Astrocyte of the spinal cord (primary cell): ENCODE results near the gene TSSK2.
A peak's percentile ranks its signal among the peaks of the same experiment; 100 is the strongest.

Source experiments
- DNase-seq: peaks from one replicate; pipeline ENCODE4 v3.0.0; 2011; ENCODE audit warnings: low read depth, low spot score
- H3K4me3 ChIP-seq: 2 replicates; pipeline ENCODE4 v1.5.1; 2011; ENCODE audit warnings: low read depth, mild to moderate bottlenecking, low read length, moderate library complexity
- in situ Hi-C: cut with HindIII; loops from 2 replicates; pipeline ENCODE4 v1.10.0; 2017; ENCODE audit warnings: low sequenced_read_pairs
- TF ChIP-seq, protein P1 (sequence below): IDR thresholded peaks from 2 replicates; pipeline ENCODE4 v1.5.1; 2012; ENCODE audit warnings: low read depth, mild to moderate bottlenecking, low read length, inconsistent platforms

TSSK2 gene

DNA sequence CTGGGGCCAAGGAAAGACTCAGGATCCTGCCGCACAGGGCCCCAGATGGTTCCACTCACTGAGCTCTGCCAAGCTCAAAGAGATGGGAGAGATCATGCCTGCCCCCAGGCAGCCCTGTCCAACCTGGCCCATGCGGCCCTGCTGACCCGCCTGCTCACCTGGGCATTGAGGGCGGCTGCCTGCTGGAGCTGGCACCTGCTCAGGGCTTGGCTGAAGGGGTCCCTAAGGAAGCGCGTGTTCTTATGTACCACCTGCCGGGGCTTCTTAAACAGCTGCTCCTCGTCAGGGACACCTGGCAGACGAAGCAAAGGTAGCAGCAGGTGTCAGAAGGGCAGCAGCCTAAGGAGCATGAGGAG is 7.9 kb downstream of the TSSK2 start:
- in situ Hi-C loops: no loop called here
- no peak overlapping the region for H3K4me3 ChIP-seq
- TF ChIP-seq, protein P1, sequence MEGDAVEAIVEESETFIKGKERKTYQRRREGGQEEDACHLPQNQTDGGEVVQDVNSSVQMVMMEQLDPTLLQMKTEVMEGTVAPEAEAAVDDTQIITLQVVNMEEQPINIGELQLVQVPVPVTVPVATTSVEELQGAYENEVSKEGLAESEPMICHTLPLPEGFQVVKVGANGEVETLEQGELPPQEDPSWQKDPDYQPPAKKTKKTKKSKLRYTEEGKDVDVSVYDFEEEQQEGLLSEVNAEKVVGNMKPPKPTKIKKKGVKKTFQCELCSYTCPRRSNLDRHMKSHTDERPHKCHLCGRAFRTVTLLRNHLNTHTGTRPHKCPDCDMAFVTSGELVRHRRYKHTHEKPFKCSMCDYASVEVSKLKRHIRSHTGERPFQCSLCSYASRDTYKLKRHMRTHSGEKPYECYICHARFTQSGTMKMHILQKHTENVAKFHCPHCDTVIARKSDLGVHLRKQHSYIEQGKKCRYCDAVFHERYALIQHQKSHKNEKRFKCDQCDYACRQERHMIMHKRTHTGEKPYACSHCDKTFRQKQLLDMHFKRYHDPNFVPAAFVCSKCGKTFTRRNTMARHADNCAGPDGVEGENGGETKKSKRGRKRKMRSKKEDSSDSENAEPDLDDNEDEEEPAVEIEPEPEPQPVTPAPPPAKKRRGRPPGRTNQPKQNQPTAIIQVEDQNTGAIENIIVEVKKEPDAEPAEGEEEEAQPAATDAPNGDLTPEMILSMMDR: no peak
- DNase-seq: no peak

DNA sequence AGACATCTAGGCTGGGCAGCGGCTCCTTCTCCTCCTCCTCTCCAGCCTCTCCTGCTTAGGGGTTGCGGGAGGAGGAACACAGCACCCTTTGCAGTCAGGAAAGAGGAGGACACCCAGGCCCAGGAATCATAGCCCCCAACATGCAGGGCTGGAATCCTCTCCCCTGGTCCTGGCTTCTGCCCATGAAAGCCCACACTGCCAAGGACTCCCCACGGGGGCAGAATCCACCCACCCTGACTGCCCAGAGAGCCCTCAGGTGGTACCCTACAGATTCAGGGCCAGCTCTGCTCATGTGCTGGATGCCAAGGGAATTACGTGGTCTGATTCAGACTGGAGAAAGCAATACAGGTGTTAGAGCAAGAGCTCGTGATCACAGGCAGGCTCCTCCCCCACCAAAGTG is 8.9 kb downstream of the TSSK2 start:
- TF ChIP-seq, protein P1: no peak
- no peak for DNase-seq
- H3K4me3 ChIP-seq: no peak overlapping the region
- in situ Hi-C loops: no loop called here

DNA sequence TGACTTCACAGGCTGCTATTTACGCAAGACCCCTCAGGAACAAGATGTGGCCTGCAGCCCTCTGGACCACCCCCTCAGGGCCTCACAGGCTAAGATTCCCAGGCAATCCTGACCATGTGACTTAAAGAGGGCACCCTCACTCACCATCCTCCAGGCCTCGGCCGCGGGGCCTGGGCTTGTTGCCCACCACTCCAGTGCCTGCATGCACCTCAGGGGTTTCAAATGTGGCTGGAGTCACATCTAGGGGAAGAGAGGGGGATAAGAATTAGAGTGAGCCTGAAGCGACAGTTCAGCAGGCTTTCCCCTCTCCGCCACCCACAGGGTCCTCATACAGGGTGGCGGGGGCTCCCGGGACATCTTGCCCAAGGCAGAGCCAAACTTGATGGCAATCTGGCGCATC is 11.3 kb downstream of the TSSK2 start:
- H3K4me3 ChIP-seq: no peak overlapping the region
- no peak for DNase-seq
- TF ChIP-seq, protein P1: no peak
- in situ Hi-C loops: no loop called here

DNA sequence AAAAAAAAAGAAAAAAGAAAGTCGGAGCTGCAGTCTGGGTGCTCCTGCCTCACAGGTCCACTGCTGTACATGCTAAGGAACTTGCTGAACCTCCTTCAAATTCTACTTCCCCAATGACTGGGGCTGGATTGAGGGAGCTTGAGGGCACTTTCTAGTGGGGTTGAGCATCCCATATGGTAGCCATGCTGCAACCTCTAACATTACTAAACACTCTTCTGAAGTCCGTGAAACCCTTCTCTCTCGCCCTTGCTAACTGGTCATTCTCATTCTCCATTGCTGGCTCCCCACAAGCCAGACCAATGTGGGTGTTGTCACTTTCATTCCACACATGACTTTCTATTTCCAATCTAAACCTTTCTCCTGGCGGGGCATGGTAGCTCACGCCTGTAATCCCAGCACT is 12.1 kb downstream of the TSSK2 start:
- in situ Hi-C loops: no loop called here
- no peak for DNase-seq
- H3K4me3 ChIP-seq: no peak overlapping the region
- TF ChIP-seq, protein P1: no peak

DNA sequence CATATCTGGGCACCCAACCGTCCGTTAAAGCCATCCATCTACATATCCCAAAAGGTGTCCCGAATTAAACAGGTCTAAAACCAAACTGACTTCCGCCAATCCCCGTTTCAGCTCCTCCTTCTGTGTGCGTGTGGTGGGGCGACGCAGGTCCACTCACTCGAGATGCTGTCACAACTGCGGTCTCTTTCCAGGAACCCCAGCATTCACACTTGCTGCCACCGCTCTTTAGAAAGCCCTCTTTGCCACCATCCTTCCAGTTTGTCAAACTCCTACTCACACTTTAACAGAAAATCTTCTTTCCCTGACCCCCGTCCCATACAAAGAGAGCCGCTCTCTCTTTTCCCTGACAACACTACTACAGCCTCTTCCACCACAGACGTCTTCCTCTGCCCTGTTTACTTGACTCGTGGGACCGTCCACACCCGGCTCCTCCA is 12.9 kb downstream of the TSSK2 start:
- in situ Hi-C loops: no loop called here
- no peak for DNase-seq
- peak overlapping the region; percentile 98 for H3K4me3 ChIP-seq
- TF ChIP-seq, protein P1: no peak

DNA sequence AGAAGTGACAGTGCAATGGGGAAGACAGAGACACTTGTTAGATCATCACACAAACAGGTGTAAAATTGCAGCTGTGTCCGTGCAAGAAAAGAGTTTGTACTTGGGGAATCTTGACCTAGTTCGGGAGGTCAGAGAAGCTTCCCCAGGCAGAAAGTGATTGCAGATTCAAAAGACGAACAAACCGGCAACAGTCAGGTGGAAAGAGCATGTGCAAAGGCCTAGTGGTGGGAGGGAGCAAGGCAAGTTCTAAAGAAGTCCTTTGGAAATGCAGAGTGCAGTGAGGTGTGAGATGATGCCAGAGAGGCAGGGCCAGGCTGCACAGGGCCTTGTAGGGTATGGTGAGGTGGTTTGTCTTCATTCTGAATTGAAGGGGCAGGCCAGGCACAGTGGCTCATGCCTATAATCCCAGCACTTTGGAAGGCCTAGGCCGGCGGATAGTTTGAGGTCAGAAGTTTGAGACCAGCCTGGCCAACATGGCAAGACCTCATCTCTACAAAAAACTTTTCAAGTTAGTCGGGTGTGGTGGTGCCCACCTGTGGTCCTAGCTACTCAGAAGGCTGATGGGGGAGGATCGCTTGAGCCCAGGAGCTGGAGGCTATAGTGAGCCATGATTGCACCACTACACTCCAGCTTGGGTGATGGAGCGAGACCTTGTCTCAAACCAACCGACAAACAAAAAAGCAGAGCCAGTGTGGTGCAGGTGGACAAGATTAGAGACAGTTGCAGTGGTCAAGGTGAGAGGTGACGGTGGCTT is 15.3 kb downstream of the TSSK2 start:
- TF ChIP-seq, protein P1: no peak
- in situ Hi-C loops: no loop called here
- DNase-seq: no peak
- H3K4me3 ChIP-seq: no peak overlapping the region
